GM23338 (cell line): ENCODE data around the gene RNU6-7.

Experiments used
- CTCF ChIP-seq, 2 experiments: fragments of 200-600 bp in 1 of 2; sonication (generic) in 1 of 2; conservative IDR thresholded peaks; 2 replicates each; pipeline versions ENCODE4 v1.5.1 to v1.6.1; 2016 to 2017; ENCODE audit warnings: antibody characterized with exemption in 2 of 2, low read depth in 2 of 2, mild to moderate bottlenecking in 2 of 2, moderate library complexity in 1 of 2
- JUNB ChIP-seq: IDR thresholded peaks from one replicate; pipeline ENCODE4 v1.6.1; 2016; ENCODE audit warnings: antibody characterized with exemption; ENCODE audit not compliant: unreplicated experiment
- REST ChIP-seq: IDR thresholded peaks from one replicate; pipeline ENCODE4 v1.6.1; 2018; ENCODE audit warnings: antibody characterized with exemption; ENCODE audit not compliant: unreplicated experiment

GRCh38 chr14:32166924-32167323 lies 34.9 kb upstream of the RNU6-7 start:
- TF ChIP-seq CTCF (conservative IDR thresholded peaks at IDR 0.05; ENCODE audit: low read depth in 2 of 2) (no peak), REST (no peak), JUNB (no peak)
